ENCODE data around the gene SPI1.

Gene SPI1

DNA sequence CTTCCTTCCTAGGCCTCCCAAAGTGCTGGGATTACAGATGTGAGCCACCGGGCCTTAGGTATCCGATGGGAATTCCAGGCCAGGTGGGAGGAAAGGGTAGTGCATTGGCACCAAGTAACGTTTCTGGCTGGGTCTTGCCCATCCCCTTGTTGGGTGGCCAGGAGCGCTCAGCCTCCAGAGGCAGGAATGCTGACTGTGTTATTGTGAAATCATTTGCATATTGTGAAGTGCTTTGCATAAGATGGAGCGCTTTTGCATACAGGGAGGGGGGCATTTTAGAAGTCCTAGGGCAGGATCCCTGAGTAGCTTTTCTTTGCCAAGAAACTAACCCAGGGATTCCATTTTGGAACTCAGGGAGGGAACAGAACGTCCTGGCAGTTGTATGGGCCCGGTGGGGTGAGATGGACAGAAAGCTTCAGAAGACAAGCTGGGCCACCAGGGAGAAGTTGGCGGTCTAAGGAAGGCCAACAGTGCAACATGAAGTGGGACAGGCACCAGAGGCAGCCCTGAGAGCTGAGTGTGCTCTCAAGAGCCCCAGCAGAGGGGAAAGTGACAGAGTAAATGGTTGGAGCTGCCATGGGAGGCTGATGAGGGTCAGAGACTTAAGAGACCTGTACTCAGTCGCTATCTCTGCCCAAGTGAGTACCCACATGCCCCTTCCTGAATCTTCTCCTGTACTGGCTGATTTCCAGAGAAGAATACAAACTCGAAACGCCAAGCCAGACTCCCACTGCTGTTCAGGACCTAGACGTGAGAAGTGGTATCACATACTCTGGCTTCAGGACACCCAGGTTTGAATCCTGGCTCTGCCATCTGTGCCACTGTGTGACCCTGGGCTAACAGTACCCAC, 28.8 kb upstream of the SPI1 start:
- no peak for DNase-seq

DNA sequence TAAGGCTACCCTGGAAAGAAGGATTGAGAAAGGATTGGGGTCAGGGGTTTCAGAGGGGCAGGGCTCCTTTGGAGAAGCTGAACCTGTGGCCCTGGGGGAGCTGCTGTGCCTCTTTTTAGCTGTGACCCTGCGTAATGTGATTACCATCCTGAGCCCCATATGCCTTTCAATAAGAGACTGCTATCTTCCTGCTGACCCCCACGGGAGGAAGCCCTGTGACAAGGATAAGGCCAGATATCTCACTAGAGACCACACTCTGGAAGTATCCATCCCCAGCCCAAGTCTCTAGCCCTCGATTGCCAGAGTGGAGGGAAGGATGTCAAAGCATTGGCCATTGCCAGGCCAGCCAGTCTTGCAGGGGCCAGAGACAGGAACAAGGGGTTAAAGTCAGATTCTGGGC, 25.2 kb upstream of the SPI1 start:
- DNase-seq = no peak

- DNase-seq = no peak
These were observed 24.8 kb upstream of the SPI1 start for GRCh38 chr11:47403135-47403534.

- no peak for DNase-seq
These were observed 22.5 kb upstream of the SPI1 start for GRCh38 chr11:47400768-47401279.

GRCh38 chr11:47399860-47400767, 21.8 kb upstream of the SPI1 start:
- DNase-seq = no peak

DNA sequence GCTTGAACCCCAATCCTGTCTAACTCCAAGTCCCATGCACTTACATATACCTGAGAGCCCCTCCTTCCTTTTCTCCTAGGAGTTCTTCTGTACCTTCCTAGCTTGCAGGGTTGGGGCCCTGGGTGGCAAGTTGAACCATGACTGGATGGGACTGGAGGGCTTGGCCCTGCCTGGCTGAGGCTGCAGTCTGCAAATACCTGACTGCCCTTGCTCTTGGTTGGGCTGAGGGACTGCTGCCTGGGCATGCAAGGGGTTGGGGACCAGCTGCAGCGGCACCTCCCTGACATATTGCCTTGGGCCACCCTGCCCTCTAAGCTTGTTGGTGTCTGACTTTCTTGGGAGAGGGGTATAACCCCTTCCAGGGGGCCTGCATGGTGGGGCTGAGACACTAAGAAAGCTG, 20.2 kb upstream of the SPI1 start:
- no peak for DNase-seq

DNA sequence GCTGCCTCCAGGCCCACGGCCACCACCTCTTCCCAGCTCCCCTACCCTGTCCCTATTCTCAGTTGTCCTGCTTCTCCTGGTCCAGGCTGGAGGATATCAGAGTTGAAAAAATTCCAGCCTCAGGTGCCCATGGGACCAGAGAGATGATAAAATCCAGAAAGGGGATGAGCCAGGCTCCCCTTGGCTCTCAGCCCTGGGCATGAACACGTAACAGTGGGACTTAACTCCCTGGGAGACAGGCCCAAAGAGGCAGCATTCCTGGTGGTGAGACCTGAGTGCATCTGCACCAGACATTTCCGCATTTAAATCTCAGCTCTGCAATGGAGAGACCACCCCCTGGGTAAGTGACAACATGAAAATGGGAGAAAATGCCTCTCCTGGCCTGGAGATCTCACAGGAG, 19.7 kb upstream of the SPI1 start:
- no peak for DNase-seq

DNA sequence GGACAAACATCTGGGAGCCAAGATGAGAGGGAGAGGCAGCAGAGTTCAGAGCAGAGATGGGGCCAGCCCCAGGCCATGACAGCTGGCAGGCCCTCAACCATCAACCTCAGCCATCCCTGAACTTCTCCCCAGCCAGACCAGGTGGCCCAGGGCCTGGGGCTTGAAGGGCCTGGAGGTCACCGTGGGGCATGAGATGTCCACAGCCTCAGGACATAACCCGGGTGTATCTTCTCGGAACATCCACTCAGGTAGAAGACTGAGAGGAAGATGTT, 17.6 kb upstream of the SPI1 start:
- no peak for DNase-seq

DNA sequence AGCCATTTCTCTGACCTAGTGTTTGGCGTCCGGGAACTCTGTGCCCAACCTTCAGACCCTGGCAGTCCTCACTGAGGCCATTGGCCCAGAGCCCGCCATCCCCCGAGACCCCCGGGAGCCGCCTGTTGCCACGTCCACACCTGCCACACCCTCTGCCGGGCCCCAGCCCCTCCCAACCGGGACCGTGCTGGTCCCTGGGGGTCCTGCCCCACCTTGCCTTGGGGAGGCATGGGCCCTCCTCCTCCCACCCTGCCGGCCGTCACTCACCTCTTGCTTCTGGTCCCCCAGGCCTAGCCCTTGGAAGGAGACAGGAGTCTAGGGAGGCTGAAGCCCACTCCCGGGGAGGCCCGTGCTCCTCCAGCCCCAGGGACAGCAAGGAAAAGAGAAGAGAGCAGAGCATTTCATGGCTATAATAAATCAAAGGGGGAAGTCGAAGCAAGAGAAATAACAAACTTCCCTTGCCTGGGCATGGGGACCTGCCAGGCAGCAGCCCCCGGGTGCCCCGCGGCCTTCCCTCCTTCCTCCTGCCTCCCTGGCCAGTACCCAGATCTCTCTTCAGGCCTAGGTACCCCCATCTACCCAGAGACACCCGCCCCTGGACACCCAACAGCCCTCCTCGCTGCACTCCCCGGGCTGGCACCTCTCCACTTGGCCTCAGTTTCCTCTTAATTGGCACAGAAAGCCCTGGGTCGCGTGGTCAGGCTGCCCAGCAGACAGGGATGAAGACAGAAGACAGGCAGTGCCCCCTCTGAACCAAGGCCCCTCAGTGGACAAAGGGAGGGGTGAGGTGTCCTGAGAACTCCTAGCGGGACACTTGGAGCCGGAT, 17.1 kb upstream of the SPI1 start:
- DNase-seq = no peak

GRCh38 chr11:47394322-47395222, 16.2 kb upstream of the SPI1 start:
- DNase-seq = peak; percentile 35

DNA sequence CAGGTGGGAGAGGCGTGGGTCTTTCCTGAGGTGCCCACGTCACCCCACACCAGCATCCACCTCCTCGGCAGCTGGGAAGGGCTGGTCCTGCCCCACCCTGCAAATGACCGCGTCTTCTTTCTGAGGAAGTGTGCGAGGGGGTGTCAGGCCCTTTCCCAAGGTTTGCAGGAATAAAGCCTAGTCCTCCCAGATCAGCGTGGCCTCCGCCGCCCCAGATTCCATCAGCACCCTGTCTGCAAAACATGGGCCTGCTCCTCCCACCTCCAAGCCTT, 15.6 kb upstream of the SPI1 start:
- no peak for DNase-seq

DNA sequence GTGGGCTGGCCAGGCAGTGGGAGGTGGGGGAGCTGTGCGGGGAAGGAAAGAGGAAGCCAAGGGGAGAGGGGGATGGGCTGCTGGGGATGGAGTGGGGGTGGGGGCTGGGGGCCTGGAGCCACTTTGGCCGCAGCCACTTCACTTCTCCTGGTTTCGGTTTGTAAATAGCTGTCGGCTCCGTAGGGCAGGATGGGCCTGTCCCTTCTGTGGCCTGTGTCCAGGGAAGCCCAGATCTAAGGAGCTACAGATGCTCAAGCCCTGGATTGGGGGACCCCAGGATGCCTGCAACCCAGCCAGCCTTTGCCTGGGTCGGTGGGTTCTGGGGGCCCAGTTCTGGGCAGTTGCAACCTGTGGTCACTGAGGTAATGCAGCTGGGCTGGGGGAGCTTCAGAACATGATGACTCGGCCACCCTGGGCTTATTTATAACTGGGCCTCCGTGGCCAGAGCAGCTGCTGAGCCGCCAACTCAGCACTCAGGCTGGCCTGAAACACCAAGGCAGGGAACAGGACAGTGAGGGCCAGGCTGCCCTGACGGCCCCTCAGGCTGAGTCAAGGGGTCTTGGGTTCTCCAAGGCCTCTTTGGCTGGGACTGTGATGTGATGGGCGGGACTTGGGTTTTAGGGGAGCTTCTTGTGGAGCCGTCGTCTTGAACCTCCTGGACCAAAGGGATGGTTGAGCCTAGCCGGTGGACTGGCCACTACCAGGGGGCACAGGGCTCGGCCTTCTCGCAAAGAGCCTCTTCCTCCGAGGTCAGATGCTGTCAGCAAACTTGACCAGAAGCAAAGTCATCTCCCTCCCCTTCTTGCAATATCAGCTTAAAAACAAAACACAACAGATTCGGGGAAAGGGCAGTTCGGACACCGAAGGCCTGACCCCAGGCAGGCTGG, 15.1 kb upstream of the SPI1 start:
- DNase-seq = peak; percentile 38

DNA sequence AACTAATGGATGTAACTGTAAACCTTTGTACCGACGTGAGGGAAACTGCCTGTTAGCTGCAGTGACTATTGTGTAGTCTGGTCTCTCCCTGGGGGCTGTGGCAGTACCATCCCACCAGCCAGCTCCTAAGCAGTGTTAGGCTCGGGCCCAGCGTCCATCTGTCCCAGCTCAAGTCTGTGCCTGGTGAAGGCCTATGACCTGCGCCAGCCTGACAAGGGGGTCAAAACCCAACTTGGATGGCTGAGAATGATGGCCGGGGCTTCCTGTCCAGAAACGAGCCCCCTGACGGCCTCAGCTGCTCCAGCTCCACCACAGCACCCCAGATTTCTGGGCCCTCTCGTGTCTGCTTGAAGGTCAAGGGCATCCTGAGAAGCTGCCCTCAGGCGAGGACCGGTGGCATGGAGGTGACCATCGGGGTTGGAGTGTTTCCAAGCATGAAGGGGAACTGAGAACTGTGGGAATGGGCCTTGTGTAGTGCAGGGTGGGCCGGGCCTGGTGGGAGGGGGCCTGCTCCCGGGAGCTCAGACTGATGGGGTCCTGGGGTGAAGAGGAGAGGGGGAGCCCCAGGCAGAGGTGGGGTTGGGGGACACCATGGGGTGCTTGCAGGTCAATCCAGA, 14.3 kb upstream of the SPI1 start:
- no peak for DNase-seq

- DNase-seq = no peak
These were observed 13.5 kb upstream of the SPI1 start for GRCh38 chr11:47391711-47392432.

- no peak for DNase-seq
These were observed 12.8 kb upstream of the SPI1 start for GRCh38 chr11:47391077-47391583.

DNA sequence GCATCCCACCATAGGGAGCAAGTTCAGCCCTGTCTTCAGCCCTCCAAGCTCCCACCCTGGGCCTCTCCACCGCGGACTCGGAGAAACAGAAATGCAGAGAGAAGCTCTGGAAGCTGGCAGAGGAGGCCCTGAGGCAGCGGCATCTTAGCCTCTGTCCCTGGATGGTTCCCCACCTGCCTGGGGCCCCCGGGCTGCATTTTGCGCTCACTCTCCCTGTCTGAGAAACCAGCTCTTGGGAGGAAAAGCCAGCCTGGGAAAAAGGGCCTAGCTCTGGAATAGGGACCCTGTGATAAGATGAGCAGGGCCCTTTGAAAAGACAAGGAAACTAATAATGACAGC, 12.0 kb upstream of the SPI1 start:
- DNase-seq = no peak

DNA sequence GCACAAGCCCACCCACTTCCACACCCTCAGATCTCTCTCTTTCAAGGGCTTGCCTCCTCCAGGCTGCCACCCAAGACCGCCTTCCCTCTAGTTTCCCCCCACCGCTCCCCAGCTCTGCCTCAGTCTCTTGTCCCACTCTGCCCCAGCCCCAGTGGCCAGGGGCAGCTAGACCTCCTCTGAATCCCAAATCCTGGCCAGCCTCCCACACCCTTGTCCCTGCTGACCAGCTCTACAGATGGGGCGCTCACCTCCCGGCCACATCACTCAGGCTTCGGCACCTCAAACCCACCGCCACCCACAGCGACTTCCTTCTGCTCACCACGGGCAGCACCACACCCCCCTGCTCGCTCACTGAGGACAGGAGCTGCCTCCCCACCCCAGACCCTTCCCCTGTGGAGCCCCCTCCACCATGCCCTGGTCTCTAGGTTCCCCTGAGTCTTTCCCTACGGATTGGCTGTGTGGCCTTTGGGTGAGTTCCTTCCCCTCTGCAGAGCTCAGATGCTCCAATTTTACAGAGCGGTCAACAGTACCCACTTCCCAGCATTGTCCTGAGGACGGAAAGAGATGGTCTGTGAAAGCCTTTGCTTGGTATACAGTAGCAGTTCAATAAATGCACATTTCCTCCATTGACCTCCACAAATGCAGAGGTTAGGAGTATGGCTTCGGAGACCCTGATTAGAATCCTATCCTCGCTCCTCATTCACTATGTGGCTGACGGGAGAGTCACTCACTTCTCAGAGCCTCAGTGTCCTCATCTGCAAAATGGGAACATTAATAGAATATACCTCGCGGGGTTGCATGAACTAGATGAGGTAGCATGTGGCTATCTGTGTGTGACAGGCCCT, 11.5 kb upstream of the SPI1 start:
- DNase-seq = no peak

DNA sequence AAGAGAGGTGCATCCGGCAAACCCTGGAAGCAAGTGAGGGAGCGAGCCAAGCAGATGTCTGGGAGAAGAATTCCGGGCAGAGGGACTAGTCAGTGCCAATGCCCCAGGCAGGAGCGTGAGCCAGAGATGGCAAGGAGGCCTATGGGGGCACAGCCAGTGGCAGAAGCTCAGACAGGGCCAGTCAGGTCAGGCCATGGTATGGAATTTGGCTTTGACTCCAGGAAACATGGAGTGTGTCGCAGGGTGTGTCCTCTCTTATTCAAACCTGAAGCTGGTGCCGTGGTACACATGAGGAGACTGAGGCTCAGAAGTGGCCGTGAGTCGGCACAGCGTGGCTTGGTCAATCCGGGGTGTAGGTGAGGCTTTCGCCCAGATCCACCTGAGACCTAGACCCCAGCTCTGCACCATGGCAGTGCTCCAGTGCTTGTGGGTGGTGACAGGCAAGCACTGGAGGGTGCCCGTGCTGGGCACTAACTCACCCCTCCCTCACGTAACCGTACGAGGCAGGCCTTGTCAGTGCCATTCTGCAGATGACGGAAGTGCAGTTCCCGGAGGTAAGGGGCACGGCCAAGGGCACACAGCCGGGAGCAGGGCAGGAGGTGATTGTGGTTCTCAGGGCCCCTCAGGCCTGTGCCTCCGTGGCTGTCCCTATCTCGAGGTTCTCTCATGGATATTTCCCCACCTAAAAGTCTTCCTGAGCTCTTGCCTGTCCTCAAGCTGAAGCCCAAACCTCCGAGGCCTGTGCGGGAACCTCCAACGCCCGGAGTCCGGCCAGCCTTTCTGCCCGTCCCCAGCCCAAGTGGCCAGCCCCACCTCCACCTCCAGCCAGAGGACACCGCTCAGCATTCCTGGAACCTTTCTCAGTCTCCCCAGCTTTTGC, 10.6 kb upstream of the SPI1 start:
- DNase-seq = no peak
